Activated naive CD4-positive, alpha-beta T cell treated with anti-CD3 and anti-CD28 coated beads for 36 hours (primary cell): Measurements from ENCODE around the gene PRSS57. TPM values are rescaled to one million over a fixed set of nuclear protein-coding genes. Genes with fewer than 3 reads are reported as not detected.
"Not testable (repeated sequence)": the region's sequence is repeated elsewhere in the genome, so short reads cannot be mapped to it uniquely, and the experiment has no call there.

Source experiments
- CTCF ChIA-PET: fragments of 350-600 bp; sonication (Branson Sonifier 250); formaldehyde crosslinking; loops from one replicate; lab custom pipeline; 2021; ENCODE audit warnings: antibody characterized with exemption; lab: Charles Lee
- DNase-seq: peaks from one replicate; pipeline ENCODE4 v3.0.0-alpha.2; 2020
- H3K27ac Mint-ChIP-seq: one replicate; pipeline ENCODE4 v1.8.0; 2021; ENCODE audit warnings: mild to moderate bottlenecking, mixed read lengths
- H3K27me3 Mint-ChIP-seq: one replicate; pipeline ENCODE4 v1.8.0; 2021; ENCODE audit warnings: low read depth, mixed read lengths
- H3K36me3 Mint-ChIP-seq: one replicate; pipeline ENCODE4 v1.8.0; 2021; ENCODE audit warnings: low read depth, mixed read lengths
- H3K4me1 Mint-ChIP-seq: one replicate; pipeline ENCODE4 v1.8.0; 2021; ENCODE audit warnings: low read depth, mixed read lengths
- H3K4me3 Mint-ChIP-seq: one replicate; pipeline ENCODE4 v1.8.0; 2021; ENCODE audit warnings: mild to moderate bottlenecking, moderate library complexity, mixed read lengths
- H3K9me3 Mint-ChIP-seq: one replicate; pipeline ENCODE4 v1.8.0; 2021; ENCODE audit warnings: mixed read lengths
- intact Hi-C: fragments of 100-400 bp; cut with micrococcal nuclease; formaldehyde crosslinking; loops from one replicate; pipeline ENCODE4 v1.15.1; 2023
- total RNA-seq, 2 experiments: library from RNA; stranded (reverse); gene quantifications; one replicate each; pipeline ENCODE4 v1.2.3, GENCODE V29; 2021

The PRSS57 gene
- total RNA-seq: not detected

DNA sequence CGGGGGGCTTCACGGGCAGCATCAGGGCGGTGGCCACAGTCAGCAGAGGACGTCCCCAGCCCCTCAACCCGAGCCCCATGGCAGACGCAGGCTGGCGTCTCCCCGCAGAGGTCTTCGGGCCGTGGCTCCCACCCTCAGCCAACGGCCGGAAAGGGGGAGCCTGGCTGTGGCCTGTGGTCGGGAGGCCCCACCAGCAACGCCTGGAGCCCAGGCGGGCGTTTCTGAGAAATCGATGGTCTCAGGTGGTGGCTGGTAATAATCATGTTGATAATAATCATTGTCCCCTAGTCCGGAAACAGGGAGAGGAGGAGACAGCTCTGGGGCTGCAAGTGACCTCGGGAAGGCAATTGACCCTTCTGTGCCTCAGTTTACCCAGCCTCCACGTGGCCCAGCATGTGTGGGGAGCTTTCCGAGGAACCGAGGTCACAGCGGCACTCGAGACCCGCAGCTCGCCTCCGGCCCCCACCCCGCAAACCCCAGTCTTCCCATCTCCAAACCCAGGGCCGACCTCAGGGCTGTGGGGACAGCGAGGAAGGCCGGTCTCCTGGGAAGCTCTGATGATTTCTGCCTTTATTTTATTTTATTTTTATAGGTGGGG lies at the start of gene PRSS57:
Gene PRSS57, minus strand, starts transcription at position 101 of the 598 bp plus-strand sequence. Its CDS starts 22 bp downstream, at position 79.
- CTCF ChIA-PET: no interaction called here
- Mint-ChIP-seq H3K4me1 (no peaks in the 10 kb centered on the region), H3K27ac (no peak within 1 kb of the TSS), H3K36me3 (no peaks in the 10 kb centered on the region), H3K27me3 (peaks cover 20% of the 10 kb centered on the region), H3K4me3 (no peak within 1 kb of the TSS), H3K9me3 (no peaks in the 10 kb centered on the region)
- intact Hi-C loops: no loop called here
- no peak for DNase-seq

DNA sequence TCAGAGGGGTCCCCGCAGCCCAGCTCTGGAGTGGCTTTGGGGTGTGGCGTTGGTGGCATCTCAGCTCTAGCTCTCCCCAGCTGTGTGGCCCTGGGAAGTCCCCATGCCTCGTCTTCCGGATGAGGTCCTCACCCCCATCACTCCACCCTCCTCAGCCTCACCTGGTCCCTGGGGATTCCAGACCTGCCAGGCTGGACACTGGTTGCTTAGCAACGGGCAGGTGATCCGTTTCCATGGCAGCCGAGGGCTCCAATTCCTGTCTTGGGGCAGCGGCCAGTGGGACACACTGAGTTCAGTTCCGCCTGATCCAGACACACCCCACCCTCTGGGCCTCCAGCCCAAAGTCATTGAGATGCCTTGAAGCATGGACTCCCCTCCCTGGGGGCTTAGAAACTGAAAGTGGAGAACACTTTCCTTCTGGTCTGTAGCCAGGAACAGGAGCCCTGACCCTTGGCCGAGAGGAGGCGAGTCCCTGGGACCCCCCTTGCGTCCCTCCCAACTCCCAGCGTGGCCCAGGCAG lies 48.0 kb upstream of the PRSS57 start:
- peaks cover 6% of the 10 kb centered on the region for H3K9me3 Mint-ChIP-seq
- CTCF ChIA-PET: no interaction called here
- H3K27ac Mint-ChIP-seq: no peak overlapping the region
- no peak for DNase-seq
- no peak overlapping the region for H3K4me3 Mint-ChIP-seq
- H3K4me1 Mint-ChIP-seq: no peaks in the 10 kb centered on the region
- no peaks in the 10 kb centered on the region for H3K36me3 Mint-ChIP-seq
- H3K27me3 Mint-ChIP-seq: peaks cover 3% of the 10 kb centered on the region
- intact Hi-C loops: no loop called here

DNA sequence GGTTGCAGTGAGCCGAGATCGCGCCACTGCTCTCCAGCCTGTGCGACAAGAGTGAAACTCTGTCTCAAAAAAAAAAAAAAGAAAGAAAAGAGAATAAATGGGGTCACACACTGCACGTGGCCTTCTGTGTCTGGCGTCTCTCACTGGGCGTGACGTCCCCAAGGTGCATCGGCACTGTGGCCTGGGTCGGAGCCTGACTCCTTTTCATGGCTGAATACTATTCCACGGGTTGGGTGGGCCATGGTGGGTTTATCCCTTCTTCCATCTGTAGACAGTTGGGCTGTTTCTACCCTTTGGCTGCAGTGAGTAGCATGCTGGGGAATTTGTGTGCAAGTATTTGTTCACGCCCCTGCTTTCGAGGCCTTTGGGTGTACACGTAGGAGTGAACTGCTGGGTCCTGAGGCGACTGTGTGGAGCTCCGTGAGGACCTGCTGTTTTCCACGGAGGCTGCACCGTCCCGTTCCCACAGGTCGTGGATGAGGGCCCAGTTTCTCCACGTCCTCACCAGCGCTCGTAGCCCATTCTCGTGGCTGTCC lies 47.4 kb upstream of the PRSS57 start:
- Mint-ChIP-seq H3K9me3 (peaks cover 6% of the 10 kb centered on the region), H3K27ac (no peak overlapping the region), H3K4me1 (no peaks in the 10 kb centered on the region), H3K4me3 (no peak overlapping the region), H3K27me3 (peaks cover 3% of the 10 kb centered on the region), H3K36me3 (no peaks in the 10 kb centered on the region)
- CTCF ChIA-PET: no interaction called here
- intact Hi-C loops: no loop called here
- no peak for DNase-seq

DNA sequence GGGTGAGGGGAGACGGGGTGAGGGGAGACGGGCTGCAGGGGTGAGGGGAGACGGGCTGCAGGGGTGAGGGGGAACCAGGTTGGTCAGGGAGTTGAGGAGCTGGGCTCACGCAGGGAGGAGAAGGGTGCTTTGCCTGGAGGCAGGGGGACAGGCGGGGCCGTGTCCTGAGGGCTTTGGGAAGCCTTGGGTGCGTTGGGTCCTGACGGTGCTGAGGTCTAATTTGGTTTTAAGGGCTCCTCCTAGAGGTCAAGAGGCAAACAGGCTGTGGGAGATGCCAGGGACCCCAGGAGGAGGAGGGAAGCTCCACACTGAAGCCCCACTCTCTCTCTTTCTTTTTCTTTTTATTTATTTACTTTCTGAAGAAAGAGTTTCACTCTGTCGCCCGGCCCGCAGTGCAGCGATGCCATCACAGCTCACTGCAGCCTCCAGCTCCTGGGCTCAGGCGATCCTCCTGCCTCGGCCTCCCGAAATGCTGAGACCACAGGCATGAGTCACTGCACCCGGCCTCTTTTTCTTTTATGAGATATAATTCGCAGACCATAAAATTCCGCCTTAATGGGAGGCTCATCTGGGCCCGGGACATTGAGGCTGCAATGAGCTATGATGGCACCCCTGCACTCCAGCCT lies 46.4 kb upstream of the PRSS57 start:
- Mint-ChIP-seq H3K4me3 (no peak overlapping the region), H3K36me3 (no peaks in the 10 kb centered on the region), H3K27me3 (peaks cover 3% of the 10 kb centered on the region), H3K27ac (no peak overlapping the region), H3K4me1 (peaks cover 2% of the 10 kb centered on the region), H3K9me3 (peaks cover 6% of the 10 kb centered on the region)
- intact Hi-C loops: no loop called here
- DNase-seq: no peak
- CTCF ChIA-PET: interaction anchor here (1.4 kb wide), 1 partner anchor 42 kb away, joined by 3 read pairs; no protein-coding TSS in a partner anchor

DNA sequence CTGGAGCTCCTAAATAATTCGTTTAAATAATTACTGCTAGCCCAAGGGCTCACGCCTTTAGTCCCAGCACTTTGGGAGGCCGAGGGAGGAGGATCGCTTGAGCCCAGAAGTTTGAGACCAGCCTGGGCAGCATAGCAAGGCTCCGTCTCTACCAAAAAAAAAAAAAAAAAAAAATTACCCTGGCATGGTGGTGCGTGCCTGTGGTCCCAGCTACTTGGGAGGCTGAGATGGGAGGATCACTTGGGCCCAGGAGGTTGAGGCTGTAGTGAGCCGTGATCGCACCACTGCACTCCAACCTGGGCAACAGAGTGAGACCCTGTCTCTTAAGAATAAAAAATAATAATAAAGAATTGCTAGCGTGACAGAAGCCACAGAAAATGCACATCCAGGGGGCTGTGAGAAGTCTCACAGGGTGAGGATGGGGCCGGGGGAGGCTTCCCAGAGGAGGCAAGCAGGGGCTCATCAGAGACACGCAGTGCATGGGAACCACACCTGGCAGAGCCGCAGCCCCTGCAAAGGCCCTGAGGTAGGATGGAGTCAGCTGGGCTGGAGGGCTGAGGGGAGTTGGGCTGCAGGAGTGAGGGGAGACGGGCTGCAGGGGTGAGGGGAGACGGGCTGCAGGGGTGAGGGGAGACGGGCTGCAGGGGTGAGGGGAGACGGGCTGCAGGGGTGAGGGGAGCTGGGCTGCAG lies 45.7 kb upstream of the PRSS57 start:
- intact Hi-C loops: not testable (repeated sequence)

DNA sequence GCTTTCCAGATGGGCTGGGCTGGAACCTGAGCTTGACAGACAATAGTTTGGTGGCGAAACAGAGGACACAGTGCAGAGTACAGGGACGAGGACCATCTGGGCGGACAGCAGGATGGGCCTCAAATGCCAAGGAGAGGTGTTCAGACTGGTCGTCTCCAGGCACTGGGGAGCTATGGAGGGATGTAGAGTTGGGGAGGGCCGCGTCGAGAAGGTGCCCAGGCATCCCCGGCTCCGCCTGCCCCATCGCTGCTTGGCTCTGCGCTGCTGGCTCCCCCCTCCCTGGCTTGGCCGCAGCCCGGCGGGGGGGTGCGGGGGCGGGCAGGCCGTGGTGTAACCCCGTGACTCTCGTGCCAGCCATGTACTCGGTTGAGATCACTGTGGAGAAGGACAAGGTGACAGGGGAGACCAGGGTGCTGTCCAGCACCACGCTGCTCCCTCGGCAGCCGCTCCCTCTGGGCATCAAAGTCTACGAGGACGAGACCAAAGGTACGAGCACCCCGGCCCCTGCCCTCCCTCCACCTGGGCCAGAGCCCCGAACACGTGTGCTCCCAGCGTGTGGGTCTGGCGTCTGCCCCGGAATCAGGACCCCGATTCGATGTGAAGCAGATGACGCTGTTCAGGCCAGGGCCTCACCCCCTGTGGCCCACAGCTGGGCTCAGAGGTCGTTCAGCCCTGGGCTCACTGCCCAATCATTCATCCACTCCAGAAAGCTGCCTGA lies 44.9 kb upstream of the PRSS57 start:
- Mint-ChIP-seq H3K27ac (no peak overlapping the region), H3K36me3 (no peaks in the 10 kb centered on the region), H3K27me3 (peaks cover 3% of the 10 kb centered on the region), H3K9me3 (peaks cover 5% of the 10 kb centered on the region), H3K4me3 (no peak overlapping the region), H3K4me1 (peaks cover 2% of the 10 kb centered on the region)
- intact Hi-C loops: no loop called here
- CTCF ChIA-PET: interaction anchor here (0.7 to 1.4 kb wide), 2 partner anchors 39 to 41 kb away, joined by 3 read pairs; no protein-coding TSS in a partner anchor
- no peak for DNase-seq

More for the DNA sequence above, 45.7 kb upstream of the PRSS57 start:
- H3K27me3 Mint-ChIP-seq, H3K27ac Mint-ChIP-seq, DNase-seq, H3K36me3 Mint-ChIP-seq, H3K4me3 Mint-ChIP-seq, H3K9me3 Mint-ChIP-seq, H3K4me1 Mint-ChIP-seq: not testable (repeated sequence)
- CTCF ChIA-PET: interaction anchor here (0.7 to 1.4 kb wide), 3 partner anchors 38 to 343 kb away, joined by 3 to 5 read pairs (median 3); no protein-coding TSS in a partner anchor

DNA sequence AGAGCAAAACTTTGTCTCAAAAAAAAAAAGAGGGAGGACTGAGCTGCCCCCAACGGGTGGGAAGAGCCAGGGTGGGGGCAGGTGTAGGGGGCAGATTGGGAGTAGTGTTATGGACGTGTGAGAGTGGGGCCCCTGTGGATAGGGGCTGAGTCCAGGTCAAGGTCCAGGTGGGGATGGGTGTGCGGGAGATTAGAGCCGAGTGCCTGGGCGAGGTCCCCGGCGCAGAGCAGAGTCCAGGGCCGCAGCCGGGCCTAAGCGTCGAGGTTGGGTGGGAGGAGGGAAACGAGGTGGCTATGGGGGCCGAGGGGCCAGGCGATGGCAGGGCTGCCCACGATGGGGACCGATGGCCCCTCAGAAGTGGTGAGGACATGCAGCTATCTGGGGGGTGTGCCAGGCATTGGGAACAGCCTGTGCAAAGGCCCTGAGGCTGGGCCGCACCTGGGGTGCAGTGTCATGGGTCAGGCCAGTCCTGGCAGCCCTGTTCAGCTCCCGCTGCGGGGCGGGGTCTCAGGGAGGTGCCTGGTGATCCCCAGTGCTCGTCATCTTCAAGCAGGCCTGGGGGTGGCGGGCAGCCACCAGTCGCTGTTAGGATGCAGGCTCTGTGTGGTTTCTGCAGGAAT lies 43.4 kb upstream of the PRSS57 start:
- no peak overlapping the region for H3K27ac Mint-ChIP-seq
- H3K36me3 Mint-ChIP-seq: no peaks in the 10 kb centered on the region
- peaks cover 3% of the 10 kb centered on the region for H3K27me3 Mint-ChIP-seq
- H3K4me3 Mint-ChIP-seq: no peak overlapping the region
- peaks cover 6% of the 10 kb centered on the region for H3K4me1 Mint-ChIP-seq
- DNase-seq: no peak
- CTCF ChIA-PET: interaction anchor here (0.6 to 0.7 kb wide), 2 partner anchors 163 to 290 kb away, joined by 3 read pairs; no protein-coding TSS in a partner anchor
- H3K9me3 Mint-ChIP-seq: peaks cover under 1% of the 10 kb centered on the region
- intact Hi-C loops: no loop called here

DNA sequence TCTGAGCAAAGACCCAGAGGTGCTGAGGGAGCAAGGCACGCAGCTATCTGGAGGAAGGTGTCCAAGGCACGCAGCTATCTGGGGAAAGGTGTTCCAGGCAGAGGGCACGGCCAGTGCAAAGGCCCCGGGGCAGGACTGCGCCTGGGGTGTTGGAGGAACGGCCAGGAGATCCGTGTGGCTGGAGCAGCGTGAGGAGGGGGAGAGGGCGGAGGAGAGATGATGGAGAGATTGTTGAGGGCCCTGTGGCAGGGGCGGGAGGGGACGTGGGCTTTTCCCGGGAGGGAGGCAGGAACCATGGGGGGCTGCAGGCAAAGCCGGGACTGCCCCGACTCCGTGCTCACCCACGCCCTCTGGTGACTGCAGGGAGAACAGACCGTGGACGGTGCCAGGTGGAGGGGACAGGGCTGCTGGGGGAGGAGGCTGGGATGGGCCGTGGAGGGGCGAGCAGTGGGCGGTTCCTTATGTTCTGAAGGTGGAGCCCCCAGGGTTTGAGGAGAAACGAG lies 42.4 kb upstream of the PRSS57 start:
- CTCF ChIA-PET: interaction anchor here (0.5 to 1.2 kb wide), 5 partner anchors 23 to 117 kb away, joined by 3 to 4 read pairs (median 3); no protein-coding TSS in a partner anchor
- Mint-ChIP-seq H3K27ac (no peak overlapping the region), H3K9me3 (no peaks in the 10 kb centered on the region), H3K4me1 (peaks cover 6% of the 10 kb centered on the region), H3K4me3 (no peak overlapping the region), H3K27me3 (peaks cover 3% of the 10 kb centered on the region), H3K36me3 (no peaks in the 10 kb centered on the region)
- peak; percentile 62 for DNase-seq
- intact Hi-C loops: no loop called here

DNA sequence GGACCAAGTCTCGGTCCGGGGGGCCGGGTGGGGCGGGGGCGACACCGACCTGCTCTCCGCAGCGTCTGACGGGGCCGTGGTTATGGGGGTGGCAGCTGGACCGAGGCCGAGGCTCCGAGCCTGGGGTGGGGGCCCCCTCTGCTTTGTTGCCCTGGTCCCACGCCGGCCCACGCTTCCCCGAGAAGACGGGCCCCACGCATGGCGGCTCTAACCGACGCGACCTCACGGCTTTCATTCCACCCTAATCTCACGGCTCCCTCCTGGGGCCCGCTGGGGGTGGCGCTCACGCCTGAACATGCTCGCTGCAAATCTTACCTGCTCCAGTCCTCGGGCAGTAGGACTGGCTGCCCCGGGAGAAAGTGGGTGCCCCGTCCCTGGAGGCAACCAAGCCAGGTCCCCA lies 40.9 kb upstream of the PRSS57 start:
- peaks cover 6% of the 10 kb centered on the region for H3K4me1 Mint-ChIP-seq
- H3K4me3 Mint-ChIP-seq: no peak overlapping the region
- H3K27me3 Mint-ChIP-seq: peaks cover 3% of the 10 kb centered on the region
- H3K27ac Mint-ChIP-seq: no peak overlapping the region
- intact Hi-C loops: no loop called here
- no peaks in the 10 kb centered on the region for H3K9me3 Mint-ChIP-seq
- CTCF ChIA-PET: no interaction called here
- H3K36me3 Mint-ChIP-seq: no peaks in the 10 kb centered on the region
- no peak for DNase-seq

DNA sequence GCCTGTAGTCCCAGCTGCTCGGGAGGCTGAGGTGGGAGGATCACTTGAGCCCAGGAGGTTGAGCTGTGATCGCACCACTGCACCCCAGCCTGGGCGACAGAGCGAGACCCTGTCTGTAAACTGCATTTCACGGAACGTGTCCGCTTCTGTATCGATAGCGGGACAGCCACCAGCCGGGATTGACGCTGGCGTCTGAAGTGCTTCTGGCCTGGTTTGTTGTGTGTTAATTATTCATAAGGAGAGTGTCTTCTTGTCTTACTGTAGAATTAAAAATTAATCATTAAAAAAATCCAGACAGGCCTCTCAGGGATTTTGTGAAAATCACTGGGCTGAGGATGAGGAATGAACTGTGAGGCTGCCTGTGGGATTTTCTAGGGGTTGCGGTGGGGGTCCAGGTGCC lies 39.5 kb upstream of the PRSS57 start:
- Mint-ChIP-seq H3K36me3 (no peaks in the 10 kb centered on the region), H3K27ac (no peak overlapping the region), H3K9me3 (no peaks in the 10 kb centered on the region), H3K4me1 (peaks cover 6% of the 10 kb centered on the region), H3K27me3 (peaks cover 3% of the 10 kb centered on the region), H3K4me3 (no peak overlapping the region)
- CTCF ChIA-PET: interaction anchor here (0.6 to 2.2 kb wide), 8 partner anchors 10 to 262 kb away, joined by 3 to 8 read pairs (median 4); partner anchors contain the start of gene RNF126
- DNase-seq: no peak
- intact Hi-C loops: loop anchor here (1.0 to 2.0 kb wide), 2 partner anchors 69 to 150 kb away; no protein-coding TSS in a partner anchor
